K562 (cell line): ENCODE results near the gene NDST4. TPM values are rescaled to one million over a fixed set of nuclear protein-coding genes. Genes with fewer than 3 reads are reported as not detected.

Source experiments
- ATAC-seq: fragments of 200-7000 bp; cut with Tn5 transposase; 3 replicates; pipeline ENCODE4 v1.9.1; 2020; ENCODE audit warnings: moderate library complexity
- BruUV-seq: library from RNA; stranded (reverse); fragments of 400-500 nt; replicated peaks from 2 replicates; lab custom pipeline; 2021; lab: Mats Ljungman, UMichigan
- CTCF ChIA-PET: fragments of 300-600 bp; formaldehyde crosslinking; extraction: SDS; loops from one replicate; lab custom pipeline; 2021; ENCODE audit warnings: low intra/inter-chr PET ratio; lab: Yijun Ruan, JAX
- POLR2A ChIA-PET: fragments of 300-600, 350-650 bp; sonication (Branson Sonifier 250); formaldehyde crosslinking; extraction: SDS; loops from one replicate; lab custom pipeline; 2021; ENCODE audit warnings: antibody characterized with exemption, inconsistent platforms; lab: Yijun Ruan, JAX
- DNase-seq, 4 experiments: peaks; one replicate each; pipeline versions ENCODE4 v3.0.0 to v3.0.0-alpha.2; 2011 to 2018; ENCODE audit warnings: low spot score in 3 of 4, mixed read lengths in 3 of 4; ENCODE audit errors: extremely low read depth in 1 of 4
- FAIRE-seq: peaks from 2 replicates; lab custom pipeline; 2011; peaks lifted over from hg19 to GRCh38; lab: Jason Lieb, UNC
- H2AFZ ChIP-seq: 2 replicates; pipeline ENCODE4 v1.6.0; 2011; ENCODE audit warnings: low read depth, low read length, control low read depth, inconsistent platforms
- H3K27ac ChIP-seq: fragments of 200-600 bp; 3 replicates; pipeline ENCODE4 v1.8.0; 2011; ENCODE audit warnings: low read depth, mild to moderate bottlenecking, control low read depth, inconsistent platforms, low read length, moderate library complexity, mixed read lengths; ENCODE audit errors: extremely low read depth
- H3K27me3 ChIP-seq, 2 experiments: fragments of 300-600 bp in 1 of 2; 2 replicates in 1 of 2; 3 replicates in 1 of 2; pipeline versions ENCODE4 v1.6.0 to v1.8.0; 2011; ENCODE audit warnings: inconsistent platforms in 2 of 2, low read length in 2 of 2, mild to moderate bottlenecking in 1 of 2, mixed read lengths in 1 of 2, moderate library complexity in 1 of 2; ENCODE audit not compliant: control insufficient read depth in 2 of 2, insufficient read depth in 2 of 2
- H3K36me3 ChIP-seq: fragments of 300-600 bp; 3 replicates; pipeline ENCODE4 v1.8.0; 2011; ENCODE audit warnings: mild to moderate bottlenecking, low read length, inconsistent platforms; ENCODE audit not compliant: control insufficient read depth, insufficient read depth
- H3K4me1 ChIP-seq, 2 experiments: fragments of 200-600 bp in 1 of 2; replicated peaks in 1 of 2; 2 replicates in 1 of 2; 3 replicates in 1 of 2; pipeline versions ENCODE4 v1.5.1 to v1.8.0; 2011; ENCODE audit warnings: inconsistent platforms in 2 of 2, low read length in 2 of 2, mild to moderate bottlenecking in 1 of 2, mixed read lengths in 1 of 2, moderate library complexity in 1 of 2; ENCODE audit not compliant: control insufficient read depth in 2 of 2, insufficient read depth in 2 of 2
- H3K4me2 ChIP-seq: 2 replicates; pipeline ENCODE4 v1.6.1; 2011; ENCODE audit warnings: low read length, control low read depth, inconsistent platforms, mixed read lengths; ENCODE audit not compliant: insufficient read depth
- H3K4me3 ChIP-seq: fragments of 200-600 bp; sonication (generic), shearing (Covaris generic); 2 replicates; pipeline ENCODE4 v1.5.1; 2016; ENCODE audit warnings: control low read depth, inconsistent platforms
- H3K79me2 ChIP-seq: fragments of 200-600 bp; 3 replicates; pipeline ENCODE4 v1.8.0; 2011; ENCODE audit warnings: low read length, inconsistent platforms; ENCODE audit not compliant: control insufficient read depth, insufficient read depth
- H3K9ac ChIP-seq, 2 experiments: 2 replicates each; pipeline versions ENCODE4 v1.6.0 to v1.6.1; 2011; ENCODE audit warnings: low read depth in 2 of 2, low read length in 2 of 2, control low read depth in 1 of 2, inconsistent platforms in 1 of 2, mild to moderate bottlenecking in 1 of 2, mixed read lengths in 1 of 2; ENCODE audit not compliant: insufficient read depth in 1 of 2
- H3K9me1 ChIP-seq: one replicate; pipeline ENCODE4 v1.6.0; 2011; ENCODE audit warnings: inconsistent platforms, mild to moderate bottlenecking, low read length, moderate library complexity; ENCODE audit not compliant: control insufficient read depth, insufficient read depth
- H3K9me3 ChIP-seq: replicated peaks from 2 replicates; pipeline ENCODE4 v1.5.1; 2011; ENCODE audit warnings: low read depth, low read length, inconsistent platforms; ENCODE audit not compliant: control insufficient read depth, insufficient read depth
- H4K20me1 ChIP-seq: replicated peaks from 2 replicates; pipeline ENCODE4 v1.6.1; 2011; ENCODE audit warnings: low read length, inconsistent platforms, mixed read lengths; ENCODE audit not compliant: control insufficient read depth, insufficient read depth
- CBX1 ChIP-seq: sonication (generic); IDR thresholded peaks from 2 replicates; pipeline ENCODE4 v1.6.1; 2016; ENCODE audit warnings: antibody characterized with exemption, low read depth, mild to moderate bottlenecking
- CBX8 ChIP-seq: fragments of 200-600 bp; sonication (generic); IDR thresholded peaks from 2 replicates; pipeline ENCODE4 v1.6.1; 2012; ENCODE audit warnings: borderline replicate concordance, mixed run types, low read depth, mild to moderate bottlenecking, moderate library complexity, mixed read lengths, low read length, control low read depth, inconsistent platforms; ENCODE audit not compliant: poor library complexity, severe bottlenecking; ENCODE audit errors: extremely low read depth
- DPF2 ChIP-seq: fragments of 450-650 bp; IDR thresholded peaks from 2 replicates; pipeline ENCODE4 v1.6.1; 2016
- HOXB6 ChIP-seq: fragments of 250-450 bp; sonication (Bioruptor Pico); IDR thresholded peaks from 2 replicates; pipeline ENCODE4 v1.5.1; 2022; ENCODE audit warnings: mild to moderate bottlenecking, borderline replicate concordance
- TSC22D4 ChIP-seq: fragments of 450-650 bp; IDR thresholded peaks from 2 replicates; pipeline ENCODE4 v1.6.1; 2016; ENCODE audit warnings: missing genetic modification characterization, missing biosample characterization, control low read depth
- ZKSCAN8 ChIP-seq: fragments of 200-800 bp; sonication (Bioruptor generic); IDR thresholded peaks from 2 replicates; pipeline ENCODE4 v1.6.1; 2016; ENCODE audit warnings: missing genetic modification characterization, missing compliant biosample characterization
- ZNF408 ChIP-seq: fragments of 250-450 bp; sonication (Bioruptor Pico); IDR thresholded peaks from 2 replicates; pipeline ENCODE4 v1.4.0; 2020; ENCODE audit warnings: low read depth, mild to moderate bottlenecking, moderate library complexity
- WGBS: fragments of 100-300 bp; shearing (Covaris generic); methylation state at CpG from one replicate; pipeline ENCODE4 v1.1.6; 2016; ENCODE audit warnings: low coverage, mixed read lengths; ENCODE audit not compliant: insufficient coverage; ENCODE audit errors: missing lambda C conversion rate; 5-methylcytosine and 5-hydroxymethylcytosine counted together
- in situ Hi-C: fragments of 300-500 bp; cut with MboI; formaldehyde crosslinking; loops from 4 replicates; pipeline ENCODE4 v1.15.0; 2018; ENCODE audit warnings: inconsistent platforms, mixed read lengths
- intact Hi-C: fragments of 100-400 bp; cut with micrococcal nuclease; formaldehyde crosslinking; loops from 2 replicates; pipeline ENCODE4 v1.14.2; 2022
- polyA plus RNA-seq, 8 experiments: library from polyadenylated mRNA; depleted of rRNA in 4 of 8; stranded (reverse) in 5 of 8; unstranded in 3 of 8; fragments of >200 nt; fragmentation: Nextera tagmentation in 2 of 8; fragmentation: Illumina TruSeq in 1 of 8; extraction: Ambion mirVana in 2 of 8; extraction: Trizol in 1 of 8; gene quantifications; 2 replicates each; pipeline versions ENCODE4 v1.2.1 to v1.2.3, GENCODE V29; 2011 to 2014; ENCODE audit warnings: inconsistent platforms in 1 of 8, missing spikeins in 1 of 8
- total RNA-seq, 7 experiments: library from RNA; depleted of rRNA in 6 of 7; stranded (reverse); fragments of >200 nt in 6 of 7; fragmentation: Illumina TruSeq in 2 of 7; extraction: Trizol in 2 of 7; gene quantifications; 2 replicates each; pipeline versions ENCODE4 v1.2.1 to v1.2.3, GENCODE V29; 2011 to 2021; ENCODE audit warnings: low replicate concordance in 1 of 7
- TF ChIP-seq, protein P1 (sequence below), 3 experiments: fragments of 200-800 bp in 1 of 3; sonication (Bioruptor generic) in 1 of 3; sonication (generic) in 1 of 3; formaldehyde crosslinking in 1 of 3; IDR thresholded peaks; 2 replicates each; pipeline versions ENCODE4 v1.6.1 to v1.8.0; 2016 to 2022; ENCODE audit warnings: mild to moderate bottlenecking in 2 of 3, missing compliant biosample characterization in 2 of 3, missing genetic modification characterization in 2 of 3, missing genetic modification reagents in 1 of 3

Gene NDST4
- total and polyA plus RNA-seq, 9 of the 15 experiments (the other 6 are each of a cell fraction or from before 2014, with no cell fraction given): not detected

GRCh38 chr4:114860786-114861185 lies 252.6 kb downstream of the NDST4 start:
- Histone ChIP-seq H3K9me1 (no peaks in the 10 kb centered on the region), H3K4me3 (no peak overlapping the region), H3K4me1 (no peaks in the 10 kb centered on the region), H3K36me3 (no peaks in the 10 kb centered on the region), H3K9me3 (no peaks in the 10 kb centered on the region), H3K9ac (no peak overlapping the region), H3K27me3 (no peaks in the 10 kb centered on the region), H3K79me2 (no peaks in the 10 kb centered on the region), H2AFZ (no peak overlapping the region), H4K20me1 (no peaks in the 10 kb centered on the region), H3K4me2 (no peak overlapping the region), H3K27ac (no peak overlapping the region)
- 0% methylated on average over 1 of the region's 1 CpG for WGBS
- no TSS peak for BruUV-seq
- FAIRE-seq: no peak
- intact Hi-C loops (no loop called here), in situ Hi-C loops (no loop called here)
- ChIA-PET CTCF (no interaction called here), POLR2A (no interaction called here)
- no peak for DNase-seq
- ATAC-seq: no peak
- TF ChIP-seq CBX1 (no peak), CBX8 (no peak), DPF2 (no peak), ZNF408 (CRISPR knock-in tag) (no peak), HOXB6 (CRISPR knock-in tag) (no peak), ZKSCAN8 (no peak), TSC22D4 (tag) (no peak)
- TF ChIP-seq, all 486 proteins: peak for 0

DNA sequence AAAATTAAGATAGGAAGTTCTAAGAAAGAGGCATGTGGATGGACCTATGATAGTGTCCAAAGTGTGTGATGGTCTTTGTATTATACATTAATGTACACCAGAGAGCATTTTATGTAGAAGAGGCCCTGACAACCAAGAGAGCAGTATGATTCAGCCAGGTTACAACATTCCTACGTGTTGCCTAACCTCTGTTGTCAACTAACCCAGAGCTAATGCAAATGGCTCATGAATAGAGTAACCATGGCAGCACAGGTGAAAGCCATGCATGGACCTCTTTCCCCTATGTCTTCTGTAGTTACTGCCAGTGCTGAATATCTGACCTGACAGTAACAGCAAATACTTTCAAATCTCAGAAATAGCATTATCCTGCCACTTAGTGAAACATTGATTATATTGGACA lies 255.6 kb downstream of the NDST4 start:
- H3K79me2 ChIP-seq: no peaks in the 10 kb centered on the region
- no peaks in the 10 kb centered on the region for H4K20me1 ChIP-seq
- no peak overlapping the region for H2AFZ ChIP-seq
- H3K4me1 ChIP-seq: no peaks in the 10 kb centered on the region
- ATAC-seq (no peak), FAIRE-seq (no peak), DNase-seq (no peak)
- H3K4me2 ChIP-seq: no peak overlapping the region
- no peak overlapping the region for H3K27ac ChIP-seq
- in situ Hi-C loops (no loop called here), intact Hi-C loops (no loop called here)
- no TSS peak for BruUV-seq
- POLR2A ChIA-PET: no interaction called here
- no peaks in the 10 kb centered on the region for H3K27me3 ChIP-seq
- 0% methylated on average over 1 of the region's 1 CpG for WGBS
- H3K9me1 ChIP-seq: no peaks in the 10 kb centered on the region
- no peaks in the 10 kb centered on the region for H3K36me3 ChIP-seq
- no peak overlapping the region for H3K9ac ChIP-seq
- 0 out of 2 replicates have a peak, but pooled peaks cover 2% of the 10 kb centered on the region for H3K9me3 ChIP-seq
- CTCF ChIA-PET: no interaction called here
- H3K4me3 ChIP-seq: no peak overlapping the region
- TF ChIP-seq, protein P1, sequence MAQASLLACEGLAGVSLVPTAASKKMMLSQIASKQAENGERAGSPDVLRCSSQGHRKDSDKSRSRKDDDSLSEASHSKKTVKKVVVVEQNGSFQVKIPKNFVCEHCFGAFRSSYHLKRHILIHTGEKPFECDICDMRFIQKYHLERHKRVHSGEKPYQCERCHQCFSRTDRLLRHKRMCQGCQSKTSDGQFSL (CRISPR knock-in tag; IDR thresholded peaks at IDR 0.05): no peak
- TF ChIP-seq, protein P1 (tag; IDR thresholded peaks at IDR 0.05): no peak
